HepG2 (cell line): ENCODE measurements around the gene CHMP1A. TPM values are rescaled to one million over a fixed set of nuclear protein-coding genes. Genes with fewer than 3 reads are reported as not detected.

Source experiments
- AKNA ChIP-seq: sonication (generic); formaldehyde crosslinking; IDR thresholded peaks from 2 replicates; pipeline ENCODE4 v1.4.0; 2020; ENCODE audit warnings: missing genetic modification reagents, borderline replicate concordance
- ATRX ChIP-seq: sonication (generic); formaldehyde crosslinking; IDR thresholded peaks from 2 replicates; pipeline ENCODE4 v1.4.0; 2020; ENCODE audit warnings: missing genetic modification reagents, borderline replicate concordance
- CEBPB ChIP-seq: IDR thresholded peaks from 2 replicates; pipeline ENCODE4 v1.6.1; 2011; ENCODE audit warnings: low read depth, low read length, improper control_type of control experiment, borderline replicate concordance
- ETS1 ChIP-seq: sonication (generic); formaldehyde crosslinking; IDR thresholded peaks from 2 replicates; pipeline ENCODE4 v1.4.0; 2020; ENCODE audit warnings: missing genetic modification reagents
- HHEX ChIP-seq: IDR thresholded peaks from 2 replicates; pipeline ENCODE4 v1.6.1; 2016; ENCODE audit warnings: control low read depth
- HNF4A ChIP-seq: sonication (generic); formaldehyde crosslinking; IDR thresholded peaks from 2 replicates; pipeline ENCODE4 v1.4.0; 2020; ENCODE audit warnings: missing genetic modification reagents
- KDM1A ChIP-seq: IDR thresholded peaks from 2 replicates; pipeline ENCODE4 v1.6.1; 2016; ENCODE audit warnings: missing compliant biosample characterization
- MEIS1 ChIP-seq: sonication (generic); formaldehyde crosslinking; IDR thresholded peaks from 2 replicates; pipeline ENCODE4 v1.9.0; 2021; ENCODE audit warnings: mild to moderate bottlenecking, missing genetic modification reagents, moderate library complexity, borderline replicate concordance
- MLXIP ChIP-seq: sonication (generic); formaldehyde crosslinking; IDR thresholded peaks from 2 replicates; pipeline ENCODE4 v1.9.0; 2021; ENCODE audit warnings: missing genetic modification reagents, borderline replicate concordance
- MNT ChIP-seq: fragments of 450-650 bp; IDR thresholded peaks from 2 replicates; pipeline ENCODE4 v1.6.1; 2016
- NR2C2 ChIP-seq: sonication (generic); formaldehyde crosslinking; IDR thresholded peaks from 2 replicates; pipeline ENCODE4 v1.4.0; 2020; ENCODE audit warnings: missing genetic modification reagents, mild to moderate bottlenecking, moderate library complexity, borderline replicate concordance
- PPARG ChIP-seq: conservative IDR thresholded peaks from 2 replicates; pipeline ENCODE4 v1.6.1; 2016; ENCODE audit warnings: missing biosample characterization, missing genetic modification reagents
- ZBTB7B ChIP-seq: sonication (generic); formaldehyde crosslinking; IDR thresholded peaks from 2 replicates; pipeline ENCODE4 v1.4.0; 2020; ENCODE audit warnings: missing genetic modification reagents
- ZFP36L1 ChIP-seq: sonication (generic); formaldehyde crosslinking; IDR thresholded peaks from 2 replicates; pipeline ENCODE4 v1.8.0; 2022; ENCODE audit warnings: mild to moderate bottlenecking, missing genetic modification reagents, moderate library complexity
- ZNF296 ChIP-seq: sonication (generic); formaldehyde crosslinking; conservative IDR thresholded peaks from 2 replicates; pipeline ENCODE4 v1.5.0; 2020; ENCODE audit warnings: mild to moderate bottlenecking, missing genetic modification reagents
- ZNF564 ChIP-seq: sonication (generic); formaldehyde crosslinking; IDR thresholded peaks from 2 replicates; pipeline ENCODE4 v1.8.1; 2023; ENCODE audit warnings: mild to moderate bottlenecking, missing genetic modification reagents
- ZNF773 ChIP-seq: sonication (generic); formaldehyde crosslinking; IDR thresholded peaks from 2 replicates; pipeline ENCODE4 v1.4.0; 2020; ENCODE audit warnings: missing genetic modification reagents, borderline replicate concordance
- polyA plus RNA-seq, 8 experiments: library from polyadenylated mRNA; depleted of rRNA in 3 of 8; stranded (reverse) in 7 of 8; unstranded in 1 of 8; fragments of >200 nt; fragmentation: Illumina TruSeq in 4 of 8; extraction: Trizol in 4 of 8; gene quantifications; 2 replicates each; pipeline versions ENCODE4 v1.2.1 to v1.2.3, GENCODE V29; 2011 to 2016; ENCODE audit warnings: low read depth in 4 of 8, missing spikeins in 1 of 8, mixed read lengths in 1 of 8; ENCODE audit not compliant: insufficient read depth in 1 of 8
- total RNA-seq, 5 experiments: library from RNA; depleted of rRNA; stranded (reverse); fragments of >200 nt; fragmentation: Illumina TruSeq; extraction: Trizol; gene quantifications; 2 replicates each; pipeline ENCODE4 v1.2.3, GENCODE V29; 2016; ENCODE audit warnings: low read depth in 1 of 5

Gene CHMP1A
- total and polyA plus RNA-seq, 2 of the 13 experiments (the other 11 are each of a cell fraction or from before 2014, with no cell fraction given): 69.4 to 73.3 TPM

- no peak for TF ChIP-seq ATRX (CRISPR knock-in tag)
- no peak; the same call in 1 of the 2 replicates for TF ChIP-seq ZFP36L1 (CRISPR knock-in tag)
- peak; percentile 79 for TF ChIP-seq ZBTB7B (CRISPR knock-in tag)
- TF ChIP-seq ZNF564: peak; percentile 85
- TF ChIP-seq ETS1 (CRISPR knock-in tag): 0 out of 2 replicates have a peak, but pooled peaks have one; percentile 19
- peak; percentile 32; the same call in 1 of the 2 replicates for TF ChIP-seq PPARG (CRISPR knock-in tag)
- TF ChIP-seq HHEX (CRISPR knock-in tag): no peak
- no peak for TF ChIP-seq MLXIP
- TF ChIP-seq ZNF773 (CRISPR knock-in tag): 0 out of 2 replicates have a peak, but pooled peaks have one; percentile 41
- no peak for TF ChIP-seq MNT
- no peak for TF ChIP-seq NR2C2 (CRISPR knock-in tag)
- 0 out of 2 replicates have a peak, but pooled peaks have one; percentile 17 for TF ChIP-seq AKNA
- no peak for TF ChIP-seq ZNF296 (CRISPR knock-in tag)
- peak; percentile 21; the same call in 1 of the 2 replicates for TF ChIP-seq HNF4A
- TF ChIP-seq KDM1A (CRISPR knock-in tag): no peak; the same call in none of the 2 replicates
- TF ChIP-seq CEBPB: no peak
- TF ChIP-seq MEIS1 (CRISPR knock-in tag): 0 out of 2 replicates have a peak, but pooled peaks have one; percentile 61
Observed at GRCh38 chr16:89700649-89701424, 43.3 kb upstream of the CHMP1A start (continued).
